ENCODE data around the gene SPRN.
A peak's percentile ranks its signal among the peaks of the same experiment; 100 is the strongest.
"Not testable (repeated sequence)": the region's sequence is repeated elsewhere in the genome, so short reads cannot be mapped to it uniquely, and the experiment has no call there.

SPRN gene

DNA sequence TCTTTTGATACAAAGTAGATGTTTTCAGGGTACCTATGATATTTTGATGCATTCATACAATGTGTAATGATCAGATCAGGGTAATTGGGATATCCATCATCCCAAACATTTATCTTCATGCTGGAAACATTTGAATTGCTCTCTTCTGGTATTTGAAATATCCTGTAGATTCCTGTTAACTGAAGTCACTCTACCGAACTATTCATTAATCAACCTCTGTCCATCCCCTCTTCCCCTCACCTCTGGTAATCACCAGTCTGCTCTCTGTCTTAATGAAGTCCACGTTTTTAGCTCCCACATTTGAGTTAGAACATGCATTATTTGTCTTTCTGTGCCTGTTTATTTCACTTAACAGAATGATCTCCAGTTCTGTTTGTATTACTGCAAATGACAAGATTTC, 19.2 kb downstream of the SPRN start:
- DNase-seq, result no peak

DNA sequence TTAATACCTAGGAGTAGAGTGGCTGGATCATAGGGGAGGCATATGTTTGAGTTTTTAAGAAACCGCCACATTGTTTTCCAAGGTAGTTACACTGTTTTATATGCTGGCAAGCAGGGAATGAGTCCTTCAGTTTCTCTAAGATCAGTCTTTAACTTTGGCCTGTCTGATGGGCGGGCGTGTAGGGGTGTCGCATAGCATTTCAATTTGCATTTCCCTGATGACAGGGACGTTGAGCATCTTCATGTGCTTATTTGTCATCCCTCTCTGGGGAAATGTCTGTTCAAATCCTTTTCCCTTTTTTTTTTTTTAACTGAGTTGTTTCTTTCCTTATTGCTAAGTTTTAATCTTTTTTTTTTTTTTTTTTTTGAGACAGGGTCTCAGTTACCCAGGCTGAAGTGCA, 20.6 kb downstream of the SPRN start:
- DNase-seq, result peak; percentile 54

GRCh38 chr10:133403359-133403758, 21.1 kb downstream of the SPRN start:
- DNase-seq, result no peak

- no peak for DNase-seq
Observed at GRCh38 chr10:133401981-133402725, 22.3 kb downstream of the SPRN start.

GRCh38 chr10:133401500-133401899, 22.9 kb downstream of the SPRN start:
- DNase-seq, result no peak

DNA sequence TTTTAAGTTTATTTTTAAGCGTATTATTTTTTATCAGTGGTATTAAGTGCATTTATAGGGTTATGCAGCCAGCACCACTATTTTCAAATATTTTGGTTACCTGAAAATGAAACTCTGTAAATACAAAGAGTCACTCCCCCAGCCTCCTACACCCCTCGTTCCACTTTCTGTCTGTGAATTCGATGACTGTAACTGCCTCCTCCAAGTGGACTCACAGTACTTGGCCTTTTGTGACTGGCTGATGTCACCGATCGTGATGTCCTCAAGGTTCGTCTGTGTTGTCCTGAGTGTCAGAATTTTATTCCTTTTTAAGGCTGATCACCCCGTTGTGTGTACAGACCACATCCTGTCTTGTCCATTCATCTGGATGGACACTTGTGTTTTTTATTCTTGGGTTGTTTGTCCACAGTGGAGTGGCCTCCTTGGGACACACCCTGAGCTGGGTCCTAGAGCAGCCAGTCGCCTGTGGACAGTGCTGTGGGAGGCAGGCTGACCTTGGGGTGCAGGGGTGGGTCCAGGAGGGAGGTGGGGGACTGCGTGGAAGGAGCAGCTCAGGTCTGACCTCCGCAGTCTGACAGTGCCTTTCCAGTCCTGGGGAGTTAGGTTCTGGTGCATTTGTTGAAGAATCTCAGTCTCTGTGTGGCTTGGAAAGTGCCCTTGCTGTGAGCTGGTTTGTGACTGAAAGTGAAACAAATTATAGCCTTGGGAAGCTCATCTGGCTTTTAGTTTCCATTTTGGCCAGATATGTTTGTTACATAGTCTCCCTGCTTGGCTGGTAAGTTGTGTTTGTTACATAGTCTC, 23.6 kb downstream of the SPRN start:
- DNase-seq, result peak; percentile 75

DNA sequence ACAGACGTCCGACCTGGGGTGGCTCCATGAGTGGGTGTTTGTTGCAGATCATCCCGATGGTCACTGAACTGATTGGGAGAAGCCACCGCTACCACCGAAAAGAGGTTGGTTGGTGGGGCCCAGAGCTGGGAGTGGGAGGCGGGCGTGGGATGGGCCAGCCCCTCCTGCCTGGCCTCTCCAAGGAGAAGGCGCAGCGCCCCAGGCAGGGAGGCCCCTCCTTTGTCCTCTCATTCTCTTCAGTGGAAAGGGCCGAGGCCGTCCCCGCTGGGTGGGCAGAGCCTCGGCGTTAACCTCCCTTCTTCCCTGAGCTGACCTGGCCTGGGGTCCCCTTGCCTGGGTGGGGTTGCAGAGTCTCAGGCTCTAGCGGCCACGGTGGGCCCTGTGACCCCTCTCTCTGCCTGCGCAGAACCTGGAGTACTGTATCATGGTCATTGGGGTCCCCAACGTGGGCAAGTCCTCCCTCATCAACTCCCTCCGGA, 25.3 kb downstream of the SPRN start:
- no peak for DNase-seq

GRCh38 chr10:133397938-133398337, 26.5 kb downstream of the SPRN start:
- DNase-seq, result no peak

DNA sequence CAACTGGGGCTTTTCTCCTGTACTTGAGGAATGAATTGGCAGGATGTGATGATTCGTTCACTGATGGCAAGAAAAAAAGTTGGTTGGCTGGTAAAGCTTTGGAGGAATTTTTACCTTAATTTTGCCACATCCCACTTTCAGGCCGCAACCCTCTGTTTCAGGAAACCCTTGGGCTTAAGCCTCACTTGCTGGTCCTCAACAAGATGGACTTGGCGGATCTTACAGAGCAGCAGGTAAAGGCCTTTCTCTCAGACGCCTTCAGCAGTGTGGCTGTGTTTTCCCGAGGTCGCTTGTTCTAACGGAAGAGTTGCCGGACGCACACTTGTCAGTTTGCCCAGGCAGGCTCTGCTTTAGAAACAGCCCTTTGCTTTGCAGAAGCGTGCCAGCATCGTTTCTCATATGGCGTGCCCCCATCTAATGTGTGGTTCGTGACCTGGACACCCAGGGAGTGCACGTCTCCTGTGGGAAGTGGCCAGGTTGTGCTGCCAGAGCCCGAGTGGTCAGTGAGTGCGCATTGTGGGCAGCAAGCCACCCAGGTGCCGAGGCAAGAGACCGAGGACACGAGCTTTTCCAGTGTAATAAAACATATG, 28.3 kb downstream of the SPRN start:
- no peak for DNase-seq

DNA sequence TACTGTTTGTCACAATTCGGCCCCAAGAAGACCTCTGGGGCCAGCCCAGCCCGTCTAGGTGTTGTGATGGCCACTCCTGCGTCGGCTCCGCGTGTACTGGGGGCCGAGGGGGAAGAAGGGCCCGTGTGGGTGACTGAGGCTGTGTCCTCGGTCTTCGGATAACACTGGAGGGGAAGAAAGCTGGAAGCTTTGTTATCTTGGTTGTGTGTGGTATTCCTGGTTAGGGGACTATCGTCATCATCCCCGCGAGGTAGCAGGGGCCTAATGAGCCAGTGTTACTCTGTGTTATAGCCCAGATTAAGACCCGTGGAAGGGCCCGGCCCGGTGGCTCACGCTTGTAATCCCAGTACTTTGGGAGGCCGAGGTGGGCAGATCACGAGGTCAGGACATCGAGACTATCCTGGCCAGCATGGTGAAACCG, 29.6 kb downstream of the SPRN start:
- no peak for DNase-seq

DNA sequence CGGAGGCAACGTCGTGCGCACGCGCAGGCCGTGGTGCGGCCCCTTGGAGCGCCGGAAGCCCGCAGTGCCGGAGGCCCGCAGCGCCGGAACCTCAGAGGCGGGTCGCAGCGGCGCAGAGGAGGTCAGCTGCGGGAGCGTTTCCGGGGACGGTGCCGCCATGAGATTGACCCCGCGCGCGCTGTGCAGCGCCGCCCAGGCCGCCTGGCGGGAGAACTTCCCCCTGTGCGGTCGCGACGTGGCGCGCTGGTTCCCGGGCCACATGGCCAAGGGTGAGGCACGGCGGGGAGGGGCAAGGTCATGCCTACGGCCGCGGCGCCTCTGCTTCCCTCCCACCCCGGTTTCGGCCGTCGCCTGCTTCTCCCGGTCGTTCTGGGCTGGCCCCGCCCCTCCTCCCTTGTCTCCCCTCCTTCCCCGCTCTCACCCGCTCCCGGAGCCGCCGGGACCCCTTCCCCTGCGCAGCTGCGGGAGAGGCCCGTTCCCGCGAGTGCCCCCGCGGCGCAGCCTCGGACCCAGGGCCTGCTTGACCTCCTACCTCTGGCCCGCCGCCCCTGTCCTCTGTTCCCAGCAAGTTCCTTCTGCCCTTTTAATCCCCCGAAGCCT, 30.3 kb downstream of the SPRN start, which contains the start of gene MTG1:
TSS of gene MTG1 (plus strand) at position 94 of the 600 bp plus-strand sequence. CDS start at position 158, 64 bp downstream.
- DNase-seq, result peak; percentile 99

DNA sequence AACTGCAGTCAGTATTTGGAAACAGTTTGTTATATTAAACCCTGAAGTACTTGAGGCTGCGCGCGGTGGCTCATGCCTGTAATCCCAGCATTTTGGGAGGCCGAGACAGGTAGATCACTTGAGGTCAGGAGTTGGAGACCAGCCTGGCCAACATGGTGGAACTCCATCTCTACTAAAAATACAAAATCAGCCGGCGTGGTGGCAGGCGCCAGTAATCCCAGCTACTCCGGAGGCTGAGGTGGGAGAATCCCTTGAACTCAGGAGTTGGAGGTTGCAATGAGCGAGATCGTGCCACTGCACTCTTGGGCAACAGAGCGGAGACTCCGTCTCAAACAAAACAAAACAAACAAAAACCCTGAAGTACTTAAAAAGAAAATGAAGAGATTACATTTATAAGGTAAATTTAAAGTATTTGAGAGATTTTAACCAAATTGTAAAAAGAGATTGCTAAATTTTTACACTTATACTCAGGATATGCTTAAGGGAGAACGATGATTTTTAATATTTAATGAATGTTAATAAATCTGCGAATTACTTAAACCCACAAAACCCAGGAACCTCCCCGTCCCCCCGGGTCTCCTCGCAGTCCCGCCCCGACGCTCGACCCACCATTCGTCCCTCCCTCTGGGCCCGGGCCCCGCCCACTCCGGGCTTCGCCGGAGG, 30.9 kb downstream of the SPRN start:
- no peak for DNase-seq

GRCh38 chr10:133391761-133392518, 32.5 kb downstream of the SPRN start:
- no peak for DNase-seq

GRCh38 chr10:133391249-133391635, 33.2 kb downstream of the SPRN start:
- no peak for DNase-seq

- DNase-seq, result no peak
Observed at GRCh38 chr10:133390597-133391248, 33.7 kb downstream of the SPRN start.

- DNase-seq, result peak; percentile 22
Observed at GRCh38 chr10:133388973-133389818, 35.2 kb downstream of the SPRN start.

GRCh38 chr10:133388236-133388972, 36.0 kb downstream of the SPRN start:
- DNase-seq, result no peak

- DNase-seq, result not testable (repeated sequence)
Observed at GRCh38 chr10:133386951-133387350, 37.5 kb downstream of the SPRN start.

DNA sequence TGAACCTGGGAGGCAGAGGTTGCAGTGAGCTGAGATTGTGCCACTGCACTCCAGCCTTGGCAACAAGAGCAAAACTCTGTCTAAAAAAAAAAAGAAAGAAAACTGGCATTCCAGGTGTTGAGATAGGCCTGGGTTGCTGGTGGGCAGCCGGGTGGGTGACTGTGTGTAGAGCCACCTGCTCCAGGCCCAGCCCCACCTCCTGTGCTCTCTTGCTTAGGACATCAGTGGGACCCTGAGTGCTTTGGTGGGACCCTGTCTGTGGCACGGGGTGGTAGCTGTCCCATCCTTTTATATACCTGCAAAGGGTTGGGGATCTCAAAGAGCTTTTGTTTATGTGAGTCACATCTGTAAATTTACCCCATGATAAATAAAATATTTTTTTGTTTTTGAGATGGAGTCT, 39.2 kb downstream of the SPRN start:
- no peak for DNase-seq

GRCh38 chr10:133384071-133384470, 40.4 kb downstream of the SPRN start:
- DNase-seq, result no peak

Measured in suppressor macrophage treated with lipopolysaccharide for 4 hours (primary cell).